HepG2 (cell line): ENCODE measurements around the gene SLC7A4. TPM values are rescaled to one million over a fixed set of nuclear protein-coding genes. Genes with fewer than 3 reads are reported as not detected.

Source experiments
- ATAC-seq: fragments of 200-7000 bp; cut with Tn5 transposase; 3 replicates; pipeline ENCODE4 v1.9.1; 2020; ENCODE audit warnings: mild to moderate bottlenecking, moderate library complexity
- BruUV-seq: library from RNA; stranded (reverse); fragments of 400-500 nt; replicated peaks from 2 replicates; lab custom pipeline; 2021; lab: Mats Ljungman, UMichigan
- CTCF ChIA-PET: fragments of 300-600 bp; formaldehyde crosslinking; extraction: SDS; loops from one replicate; lab custom pipeline; 2021; ENCODE audit warnings: low total read pairs, inconsistent platforms, low intra/inter-chr PET ratio; lab: Yijun Ruan, JAX
- POLR2A ChIA-PET: fragments of 350-600 bp; sonication (Branson Sonifier 250); formaldehyde crosslinking; loops from one replicate; lab custom pipeline; 2020; ENCODE audit warnings: antibody characterized with exemption, inconsistent platforms; lab: Yijun Ruan, JAX
- DNase-seq: peaks from one replicate; pipeline ENCODE4 v3.0.0-alpha.2; 2015; ENCODE audit warnings: low spot score
- FAIRE-seq: peaks from 3 replicates; lab custom pipeline; 2011; peaks lifted over from hg19 to GRCh38; lab: Jason Lieb, UNC
- H2AFZ ChIP-seq: one replicate; pipeline ENCODE4 v1.6.1; 2011; ENCODE audit warnings: low read length, inconsistent platforms
- H3K27ac ChIP-seq: fragments of 300-600 bp; 3 replicates; pipeline ENCODE4 v1.8.0; 2011; ENCODE audit warnings: mixed run types, mild to moderate bottlenecking, mixed read lengths, low read length, inconsistent platforms; ENCODE audit not compliant: insufficient read depth; ENCODE audit errors: extremely low read length
- H3K27me3 ChIP-seq, 2 experiments: fragments of 200-600 bp in 1 of 2; 2 replicates in 1 of 2; 3 replicates in 1 of 2; pipeline versions ENCODE4 v1.6.0 to v1.8.0; 2011; ENCODE audit warnings: low read length in 2 of 2, mild to moderate bottlenecking in 2 of 2, moderate library complexity in 2 of 2, inconsistent platforms in 1 of 2; ENCODE audit not compliant: insufficient read depth in 2 of 2, control insufficient read depth in 1 of 2
- H3K36me3 ChIP-seq, 2 experiments: fragments of 200-600 bp in 1 of 2; replicated peaks in 1 of 2; 2 replicates in 1 of 2; 3 replicates in 1 of 2; pipeline versions ENCODE4 v1.5.1 to v1.8.0; 2011; ENCODE audit warnings: low read length in 2 of 2, inconsistent platforms in 1 of 2; ENCODE audit not compliant: insufficient read depth in 2 of 2, control insufficient read depth in 1 of 2
- H3K4me1 ChIP-seq: 2 replicates; pipeline ENCODE4 v1.5.1; 2012; ENCODE audit warnings: low read length, inconsistent platforms; ENCODE audit not compliant: insufficient read depth
- H3K4me2 ChIP-seq: 2 replicates; pipeline ENCODE4 v1.6.0; 2011; ENCODE audit warnings: low read depth, low read length, inconsistent platforms
- H3K4me3 ChIP-seq, 3 experiments: fragments of 200-600 bp in 1 of 3; sonication (generic), shearing (Covaris generic) in 1 of 3; replicated peaks in 1 of 3; 2 replicates each; pipeline ENCODE4 v1.5.1; 2011 to 2016; ENCODE audit warnings: low read length in 3 of 3, inconsistent platforms in 2 of 3, low read depth in 2 of 3, mild to moderate bottlenecking in 2 of 3, control low read depth in 1 of 3, mixed read lengths in 1 of 3; ENCODE audit not compliant: insufficient read depth in 1 of 3
- H3K79me2 ChIP-seq: one replicate; pipeline ENCODE4 v1.6.1; 2011; ENCODE audit warnings: low read length, inconsistent platforms; ENCODE audit not compliant: insufficient read depth
- H3K9ac ChIP-seq: 2 replicates; pipeline ENCODE4 v1.6.0; 2011; ENCODE audit warnings: mild to moderate bottlenecking, low read depth, low read length, inconsistent platforms; ENCODE audit not compliant: insufficient read depth
- H3K9me3 ChIP-seq: 2 replicates; pipeline ENCODE4 v1.5.1; 2012; ENCODE audit warnings: mild to moderate bottlenecking, low read length
- H4K20me1 ChIP-seq: 2 replicates; pipeline ENCODE4 v1.6.0; 2011; ENCODE audit warnings: inconsistent platforms, mild to moderate bottlenecking, low read length, moderate library complexity; ENCODE audit not compliant: insufficient read depth
- RELA ChIP-seq: sonication (generic); formaldehyde crosslinking; IDR thresholded peaks from 2 replicates; pipeline ENCODE4 v1.4.0; 2020; ENCODE audit warnings: missing genetic modification reagents
- ZNF143 ChIP-seq: sonication (generic); formaldehyde crosslinking; IDR thresholded peaks from 2 replicates; pipeline ENCODE4 v1.4.0; 2020; ENCODE audit warnings: missing genetic modification reagents
- ZNF569 ChIP-seq: sonication (generic); formaldehyde crosslinking; IDR thresholded peaks from 2 replicates; pipeline ENCODE4 v1.5.0; 2020; ENCODE audit warnings: mild to moderate bottlenecking, missing genetic modification reagents, moderate library complexity, borderline replicate concordance
- WGBS: methylation state at CpG from one replicate; pipeline ENCODE4 v1.1.6; 2017; ENCODE audit warnings: low lambda C conversion rate; 5-methylcytosine and 5-hydroxymethylcytosine counted together
- in situ Hi-C: cut with HindIII; loops from 2 replicates; pipeline ENCODE4 v1.10.0; 2017; ENCODE audit warnings: low pct_unique_long_range_greater_than_20kb; ENCODE audit not compliant: extremely low pct_ligation_motif_present
- intact Hi-C: fragments of 100-400 bp; cut with micrococcal nuclease; formaldehyde crosslinking; loops from one replicate; pipeline ENCODE4 v1.10.0; 2022; ENCODE audit not compliant: unreplicated experiment
- polyA plus RNA-seq, 8 experiments: library from polyadenylated mRNA; depleted of rRNA in 3 of 8; stranded (reverse) in 7 of 8; unstranded in 1 of 8; fragments of >200 nt; fragmentation: Illumina TruSeq in 4 of 8; extraction: Trizol in 4 of 8; gene quantifications; 2 replicates each; pipeline versions ENCODE4 v1.2.1 to v1.2.3, GENCODE V29; 2011 to 2016; ENCODE audit warnings: low read depth in 4 of 8, missing spikeins in 1 of 8, mixed read lengths in 1 of 8; ENCODE audit not compliant: insufficient read depth in 1 of 8
- total RNA-seq, 5 experiments: library from RNA; depleted of rRNA; stranded (reverse); fragments of >200 nt; fragmentation: Illumina TruSeq; extraction: Trizol; gene quantifications; 2 replicates each; pipeline ENCODE4 v1.2.3, GENCODE V29; 2016; ENCODE audit warnings: low read depth in 1 of 5
- TF ChIP-seq, protein P1 (sequence below): sonication (generic); formaldehyde crosslinking; IDR thresholded peaks from 2 replicates; pipeline ENCODE4 v1.5.0; 2020; ENCODE audit warnings: mild to moderate bottlenecking, missing genetic modification reagents

SLC7A4 gene
- total and polyA plus RNA-seq, 2 of the 13 experiments (the other 11 are each of a cell fraction or from before 2014, with no cell fraction given), result not detected

DNA sequence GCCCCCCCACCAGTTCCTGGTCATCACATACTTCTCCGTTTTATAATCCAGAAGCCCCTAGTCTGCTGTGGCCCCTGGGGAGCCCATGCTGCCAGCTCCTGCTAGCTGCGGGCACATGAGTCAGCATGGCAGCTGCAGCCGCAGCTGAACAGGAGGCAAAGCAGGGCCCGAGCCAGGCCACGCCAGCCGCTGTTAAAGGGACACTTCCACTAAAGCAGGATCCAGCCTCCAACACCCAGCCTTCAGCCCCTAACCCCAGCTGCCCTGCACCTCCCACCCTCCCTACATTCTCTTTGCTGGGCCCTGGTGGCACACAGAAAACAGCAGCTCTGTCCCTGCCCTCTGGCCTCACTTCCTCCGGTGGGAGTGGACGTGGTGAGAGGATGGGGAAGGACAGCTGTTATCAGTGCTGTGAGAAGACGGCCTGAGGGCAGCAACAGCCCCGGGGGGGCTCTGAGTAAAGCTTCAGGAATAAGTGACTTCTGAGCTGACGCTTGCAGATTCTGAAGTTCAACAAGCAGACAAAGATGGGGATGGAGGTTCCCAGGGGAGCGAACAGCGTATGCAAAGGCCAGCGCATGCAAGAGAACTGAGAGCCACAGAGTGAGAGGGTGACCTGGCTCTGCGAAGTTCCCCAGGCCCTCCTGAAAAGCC lies 12.7 kb upstream of the SLC7A4 start:
- Histone ChIP-seq H4K20me1 (no peaks in the 10 kb centered on the region; the same call in 1 of the 2 replicates), H3K4me1 (peaks cover 12% of the 10 kb centered on the region; the same call in 1 of the 2 replicates), H3K27ac (no peak overlapping the region), H3K36me3 (no peaks in the 10 kb centered on the region), H3K9me3 (no peaks in the 10 kb centered on the region), H3K27me3 (peaks cover 4 to 33% of the 10 kb centered on the region in 2 experiments; a peak in 4 of 5 replicates), H2AFZ (no peak overlapping the region)
- DNase-seq, result no peak
- intact Hi-C loops (no loop called here), in situ Hi-C loops (no loop called here)
- 30% methylated on average over 14 of the region's 15 CpGs for WGBS
- CTCF ChIA-PET, result no interaction called here
- peak; percentile 12; the same call in 2 of the 3 replicates for ATAC-seq
- no peak for TF ChIP-seq ZNF569 (CRISPR knock-in tag)
- TF ChIP-seq, protein P1, sequence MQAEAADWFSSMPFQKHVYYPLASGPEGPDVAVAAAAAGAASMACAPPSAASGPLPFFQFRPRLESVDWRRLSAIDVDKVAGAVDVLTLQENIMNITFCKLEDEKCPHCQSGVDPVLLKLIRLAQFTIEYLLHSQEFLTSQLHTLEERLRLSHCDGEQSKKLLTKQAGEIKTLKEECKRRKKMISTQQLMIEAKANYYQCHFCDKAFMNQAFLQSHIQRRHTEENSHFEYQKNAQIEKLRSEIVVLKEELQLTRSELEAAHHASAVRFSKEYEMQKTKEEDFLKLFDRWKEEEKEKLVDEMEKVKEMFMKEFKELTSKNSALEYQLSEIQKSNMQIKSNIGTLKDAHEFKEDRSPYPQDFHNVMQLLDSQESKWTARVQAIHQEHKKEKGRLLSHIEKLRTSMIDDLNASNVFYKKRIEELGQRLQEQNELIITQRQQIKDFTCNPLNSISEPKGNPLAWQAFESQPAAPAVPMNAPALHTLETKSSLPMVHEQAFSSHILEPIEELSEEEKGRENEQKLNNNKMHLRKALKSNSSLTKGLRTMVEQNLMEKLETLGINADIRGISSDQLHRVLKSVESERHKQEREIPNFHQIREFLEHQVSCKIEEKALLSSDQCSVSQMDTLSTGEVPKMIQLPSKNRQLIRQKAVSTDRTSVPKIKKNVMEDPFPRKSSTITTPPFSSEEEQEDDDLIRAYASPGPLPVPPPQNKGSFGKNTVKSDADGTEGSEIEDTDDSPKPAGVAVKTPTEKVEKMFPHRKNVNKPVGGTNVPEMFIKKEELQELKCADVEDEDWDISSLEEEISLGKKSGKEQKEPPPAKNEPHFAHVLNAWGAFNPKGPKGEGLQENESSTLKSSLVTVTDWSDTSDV, result no peak
- no peak for TF ChIP-seq ZNF143 (CRISPR knock-in tag)
- TF ChIP-seq RELA (CRISPR knock-in tag), result no peak
- TF ChIP-seq, all 625 proteins: peak for 0
- POLR2A ChIA-PET, result no interaction called here
- no peak overlapping the region for H3K9ac ChIP-seq
- H3K79me2 ChIP-seq, result no peaks in the 10 kb centered on the region
- peak overlapping the region in 1 of 3 experiments; percentile 53; a peak in 1 of 6 replicates for H3K4me3 ChIP-seq
- BruUV-seq, result no TSS peak
- H3K4me2 ChIP-seq, result peak overlapping the region; percentile 72
- no peak for FAIRE-seq
